SU-DHL-6 (cell line): Measurements from ENCODE around the gene ADIRF.
"Not testable (repeated sequence)": the region's sequence is repeated elsewhere in the genome, so short reads cannot be mapped to it uniquely, and the experiment has no call there.

Experiments
- CTCF ChIP-seq: fragments of 200-600 bp; sonication (generic); IDR thresholded peaks from one replicate; pipeline ENCODE4 v1.5.1; 2017; ENCODE audit warnings: antibody characterized with exemption, mild to moderate bottlenecking, low read length, moderate library complexity; ENCODE audit not compliant: insufficient read depth, poor library complexity, severe bottlenecking
- EZH2phosphoT487 ChIP-seq: fragments of 200-600 bp; sonication (generic), shearing (Covaris generic); conservative IDR thresholded peaks from 2 replicates; pipeline ENCODE4 v1.6.1; 2018; ENCODE audit warnings: mild to moderate bottlenecking, antibody characterized with exemption, low read length, moderate library complexity, mixed read lengths

DNA sequence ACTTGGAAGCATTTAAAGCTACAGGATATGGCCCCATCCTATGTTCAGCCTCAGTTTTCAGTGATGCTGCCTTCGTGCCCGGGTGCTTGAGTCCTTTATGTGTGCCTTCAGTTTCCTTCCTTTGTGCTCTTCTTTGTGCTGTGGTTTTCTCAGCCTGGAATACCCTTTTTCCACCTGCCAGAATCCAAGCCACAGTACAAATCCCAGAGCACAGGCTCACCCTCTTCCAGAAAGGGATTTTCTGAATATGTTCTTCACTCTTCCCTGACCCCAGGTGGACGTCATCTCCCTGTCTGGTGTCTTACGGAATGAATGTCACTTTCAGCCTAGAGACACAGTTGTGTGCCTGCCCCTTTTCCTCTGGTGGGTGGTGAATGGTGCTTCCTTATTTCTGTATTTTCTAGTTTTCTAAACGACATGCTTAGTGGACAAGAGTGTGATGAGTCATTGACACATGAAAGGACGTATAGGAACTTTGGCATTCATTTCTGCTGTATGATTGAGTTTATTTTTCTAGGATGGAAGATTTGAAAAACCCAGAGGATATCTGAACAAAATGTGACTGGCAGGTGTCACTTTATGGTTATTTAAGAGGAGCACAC, 31.6 kb downstream of the ADIRF start:
- TF ChIP-seq CTCF, EZH2phosphoT487: not testable (repeated sequence)
